Lower leg skin (tissue), 4 donors: ENCODE measurements around the gene CFLAR. TPM values are rescaled to one million over a fixed set of nuclear protein-coding genes. Genes with fewer than 3 reads are reported as not detected.
"Not testable (repeated sequence)": the region's sequence is repeated elsewhere in the genome, so short reads cannot be mapped to it uniquely, and the experiment has no call there.

Experiments used
- DNase-seq, 2 donors: peaks; one replicate each; pipeline ENCODE4 v3.0.0-alpha.2; 2019; ENCODE audit warnings: low spot score in 2 of 2
- H3K4me3 ChIP-seq: fragments of 200-600 bp; sonication (generic); 2 replicates; pipeline ENCODE4 v1.5.1; 2017; ENCODE audit warnings: mild to moderate bottlenecking, low read depth; ENCODE audit not compliant: poor library complexity, severe bottlenecking
- CTCF ChIP-seq, 3 donors: fragments of 450-650 bp; IDR thresholded peaks; one replicate each; pipeline ENCODE4 v1.5.1; 2016; ENCODE audit warnings: antibody characterized with exemption in 3 of 3, mild to moderate bottlenecking in 3 of 3, moderate library complexity in 2 of 3
- POLR2A ChIP-seq, 2 donors: fragments of 450-650 bp; IDR thresholded peaks; one replicate each; pipeline ENCODE4 v1.6.1; 2016 to 2017; ENCODE audit warnings: antibody characterized with exemption in 2 of 2, mild to moderate bottlenecking in 1 of 2, moderate library complexity in 1 of 2
- WGBS, 2 donors: methylation state at CpG; one replicate each; pipeline ENCODE4 v1.1.5; 2018; 5-methylcytosine and 5-hydroxymethylcytosine counted together
- intact Hi-C: fragments of 100-400 bp; cut with DNase I; formaldehyde crosslinking; loops from one replicate; pipeline ENCODE4 v1.15.0; 2023; ENCODE audit warnings: low total_unique reads
- total RNA-seq, 4 donors: library from RNA; depleted of rRNA; stranded (reverse); fragments of >200 nt; gene quantifications; one replicate each; pipeline ENCODE4 v1.1.0, GENCODE V29; 2016

Gene CFLAR
- total RNA-seq, 4 donors from 2014 or later: 136 to 163 (median 147) TPM

DNA sequence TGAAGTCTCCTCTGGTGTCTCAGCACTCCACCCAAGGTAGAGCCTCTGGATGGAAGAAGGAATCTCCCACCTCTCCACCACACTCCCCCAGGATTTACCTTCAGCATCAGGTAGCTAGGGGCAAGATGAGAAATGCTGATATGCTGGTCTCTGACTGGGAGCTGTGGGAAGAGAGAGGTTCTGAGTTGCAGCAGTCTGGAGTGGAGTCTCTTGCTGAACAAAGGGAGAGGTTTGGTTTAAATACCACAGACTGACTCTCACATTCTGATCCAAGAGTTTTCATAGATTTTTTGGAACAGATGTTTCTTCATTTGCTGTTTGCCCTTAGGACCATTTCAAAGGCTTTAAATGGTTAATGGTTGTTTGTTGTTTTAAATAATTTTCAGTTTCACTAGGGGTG is 1.1 kb upstream of the CFLAR start:
- TF ChIP-seq CTCF (IDR thresholded peaks at IDR 0.05): no peak
- no peak for TF ChIP-seq POLR2A (IDR thresholded peaks at IDR 0.05)
- DNase-seq: no peak
- H3K4me3 ChIP-seq: no peak overlapping the region
- intact Hi-C loops: no loop called here

- peak overlapping the region; percentile 91 for H3K4me3 ChIP-seq
- 0% methylated on average over 22 of the region's 22 CpGs for WGBS, 2 donors
- TF ChIP-seq POLR2A (IDR thresholded peaks at IDR 0.05) (no peak), CTCF (IDR thresholded peaks at IDR 0.05) (no peak)
- intact Hi-C loops: no loop called here
- DNase-seq: peak; percentile 84 to 96
Observed at GRCh38 chr2:201116959-201117734, 1.2 kb downstream of the CFLAR start.

DNA sequence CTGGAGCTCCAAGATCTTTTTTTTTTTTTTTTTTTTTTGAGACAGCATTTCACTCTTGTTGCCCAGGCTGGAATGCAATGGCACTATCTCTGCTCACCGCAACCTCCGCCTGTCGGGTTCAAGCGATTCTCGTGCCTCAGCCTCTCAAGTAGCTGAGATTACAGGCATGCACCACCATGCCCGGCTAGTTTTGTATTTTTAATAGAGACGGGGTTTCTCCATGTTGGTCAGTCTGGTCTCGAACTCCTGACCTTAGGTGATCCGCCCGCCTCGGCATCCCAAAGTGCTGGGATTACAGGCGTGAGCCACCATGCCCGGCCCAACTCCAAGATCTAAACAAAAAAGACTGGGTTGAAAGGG is 1.8 kb downstream of the CFLAR start:
- 5 to 6% methylated on average over 13 of the region's 13 CpGs for WGBS, 2 donors
- peak overlapping the region; percentile 91 for H3K4me3 ChIP-seq
- intact Hi-C loops, DNase-seq: not testable (repeated sequence)

- intact Hi-C loops: no loop called here
- WGBS, 2 donors: 0 to 2% methylated on average over 42 to 48 of the region's 48 CpGs
- peak overlapping the region; percentile 91 for H3K4me3 ChIP-seq
- peak; percentile 93 to 97 for DNase-seq
- TF ChIP-seq CTCF (IDR thresholded peaks at IDR 0.05) (no peak), POLR2A (IDR thresholded peaks at IDR 0.05) (no peak)
Observed at GRCh38 chr2:201118121-201118960, 2.4 kb downstream of the CFLAR start.

DNA sequence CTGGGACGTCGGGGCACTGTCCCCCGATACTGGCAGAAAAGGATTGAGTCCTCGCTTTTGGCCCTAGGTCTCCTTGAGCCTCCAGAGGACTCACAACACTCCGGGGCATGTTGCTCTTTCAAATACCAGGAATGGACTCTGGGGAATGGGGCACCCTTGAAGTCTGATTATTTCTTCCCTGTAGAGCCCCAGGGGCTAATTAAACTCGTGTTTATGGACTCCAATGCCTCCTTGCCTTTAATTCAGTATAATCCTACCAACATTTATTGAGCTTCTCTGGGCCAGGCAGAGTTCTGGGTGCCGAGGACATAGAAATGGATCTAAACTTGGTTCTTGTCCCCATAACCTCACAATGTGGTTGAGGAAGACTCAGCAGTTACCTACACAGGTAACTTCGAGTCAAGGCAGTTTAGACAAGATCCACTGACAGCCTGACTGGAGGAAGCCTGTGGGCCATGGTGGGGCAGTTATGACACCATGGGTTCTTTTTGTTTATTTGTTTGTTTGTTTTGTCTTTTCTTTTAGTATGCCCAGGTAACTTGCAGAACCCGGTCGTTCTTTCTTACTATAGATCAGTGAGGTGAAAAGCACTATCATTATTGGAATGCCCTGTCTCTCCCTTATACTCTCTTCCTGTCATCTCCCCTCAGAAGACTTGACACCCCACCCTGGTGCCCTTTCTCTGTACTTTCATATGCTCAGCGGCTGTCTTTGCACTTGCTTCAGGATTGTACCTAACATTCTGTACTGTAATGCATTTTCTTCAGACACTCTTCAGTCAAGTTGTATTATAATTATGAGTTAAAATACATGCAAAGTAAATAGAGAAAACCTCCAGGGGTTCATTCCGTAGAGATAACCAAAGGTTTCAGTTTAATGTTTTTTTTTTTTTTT is 3.2 kb downstream of the CFLAR start:
- 13 to 14% methylated on average over 11 of the region's 12 CpGs for WGBS, 2 donors

More for the DNA sequence above, 3.2 kb downstream of the CFLAR start:
- no peak for DNase-seq
- no peak for TF ChIP-seq CTCF (IDR thresholded peaks at IDR 0.05)
- TF ChIP-seq POLR2A (IDR thresholded peaks at IDR 0.05): no peak
- H3K4me3 ChIP-seq: peak overlapping the region; percentile 91
- intact Hi-C loops: no loop called here
